Astrocyte of the spinal cord (primary cell): Measurements from ENCODE around the gene FNDC10.

Source experiments
- DNase-seq: peaks from one replicate; pipeline ENCODE4 v3.0.0; 2011; ENCODE audit warnings: low read depth, low spot score
- H3K4me3 ChIP-seq: 2 replicates; pipeline ENCODE4 v1.5.1; 2011; ENCODE audit warnings: low read depth, mild to moderate bottlenecking, low read length, moderate library complexity
- in situ Hi-C: cut with HindIII; loops from 2 replicates; pipeline ENCODE4 v1.10.0; 2017; ENCODE audit warnings: low sequenced_read_pairs
- TF ChIP-seq, protein P1 (sequence below): IDR thresholded peaks from 2 replicates; pipeline ENCODE4 v1.5.1; 2012; ENCODE audit warnings: low read depth, mild to moderate bottlenecking, low read length, inconsistent platforms

Gene FNDC10

DNA sequence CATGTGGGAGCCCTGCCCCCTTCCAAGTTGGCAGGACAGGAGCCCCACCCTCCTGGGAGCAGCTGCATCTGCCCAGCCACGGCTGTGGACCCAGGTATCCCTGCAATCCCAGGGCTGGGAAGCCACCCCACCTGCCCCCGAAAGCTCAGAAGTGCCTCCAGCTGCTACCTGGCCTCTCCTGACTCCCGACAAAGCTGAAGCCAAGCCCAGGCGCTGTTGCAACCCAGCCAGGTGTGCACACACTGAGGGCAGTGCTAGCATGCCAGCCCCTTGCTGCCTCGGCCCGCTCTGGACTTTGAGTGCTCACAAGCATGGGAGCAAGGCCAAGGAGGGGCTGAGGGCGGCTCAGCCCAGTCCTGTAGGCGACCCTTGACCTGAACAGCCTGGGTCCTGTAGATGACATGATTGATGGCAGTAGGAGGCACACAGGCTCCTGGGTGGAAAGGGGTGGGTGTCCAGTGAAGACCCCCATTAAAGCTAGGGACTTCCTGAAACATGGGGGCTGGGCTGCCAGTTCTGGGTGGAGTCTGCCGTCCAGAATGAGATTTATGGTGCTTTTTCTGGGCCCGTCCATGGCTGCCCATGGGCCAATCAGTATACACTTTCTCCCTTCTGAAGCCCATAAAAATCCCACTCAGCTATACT lies 22.4 kb downstream of the FNDC10 start:
- TF ChIP-seq, protein P1, sequence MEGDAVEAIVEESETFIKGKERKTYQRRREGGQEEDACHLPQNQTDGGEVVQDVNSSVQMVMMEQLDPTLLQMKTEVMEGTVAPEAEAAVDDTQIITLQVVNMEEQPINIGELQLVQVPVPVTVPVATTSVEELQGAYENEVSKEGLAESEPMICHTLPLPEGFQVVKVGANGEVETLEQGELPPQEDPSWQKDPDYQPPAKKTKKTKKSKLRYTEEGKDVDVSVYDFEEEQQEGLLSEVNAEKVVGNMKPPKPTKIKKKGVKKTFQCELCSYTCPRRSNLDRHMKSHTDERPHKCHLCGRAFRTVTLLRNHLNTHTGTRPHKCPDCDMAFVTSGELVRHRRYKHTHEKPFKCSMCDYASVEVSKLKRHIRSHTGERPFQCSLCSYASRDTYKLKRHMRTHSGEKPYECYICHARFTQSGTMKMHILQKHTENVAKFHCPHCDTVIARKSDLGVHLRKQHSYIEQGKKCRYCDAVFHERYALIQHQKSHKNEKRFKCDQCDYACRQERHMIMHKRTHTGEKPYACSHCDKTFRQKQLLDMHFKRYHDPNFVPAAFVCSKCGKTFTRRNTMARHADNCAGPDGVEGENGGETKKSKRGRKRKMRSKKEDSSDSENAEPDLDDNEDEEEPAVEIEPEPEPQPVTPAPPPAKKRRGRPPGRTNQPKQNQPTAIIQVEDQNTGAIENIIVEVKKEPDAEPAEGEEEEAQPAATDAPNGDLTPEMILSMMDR = no peak
- in situ Hi-C loops = no loop called here
- DNase-seq = no peak
- H3K4me3 ChIP-seq = no peak overlapping the region

DNA sequence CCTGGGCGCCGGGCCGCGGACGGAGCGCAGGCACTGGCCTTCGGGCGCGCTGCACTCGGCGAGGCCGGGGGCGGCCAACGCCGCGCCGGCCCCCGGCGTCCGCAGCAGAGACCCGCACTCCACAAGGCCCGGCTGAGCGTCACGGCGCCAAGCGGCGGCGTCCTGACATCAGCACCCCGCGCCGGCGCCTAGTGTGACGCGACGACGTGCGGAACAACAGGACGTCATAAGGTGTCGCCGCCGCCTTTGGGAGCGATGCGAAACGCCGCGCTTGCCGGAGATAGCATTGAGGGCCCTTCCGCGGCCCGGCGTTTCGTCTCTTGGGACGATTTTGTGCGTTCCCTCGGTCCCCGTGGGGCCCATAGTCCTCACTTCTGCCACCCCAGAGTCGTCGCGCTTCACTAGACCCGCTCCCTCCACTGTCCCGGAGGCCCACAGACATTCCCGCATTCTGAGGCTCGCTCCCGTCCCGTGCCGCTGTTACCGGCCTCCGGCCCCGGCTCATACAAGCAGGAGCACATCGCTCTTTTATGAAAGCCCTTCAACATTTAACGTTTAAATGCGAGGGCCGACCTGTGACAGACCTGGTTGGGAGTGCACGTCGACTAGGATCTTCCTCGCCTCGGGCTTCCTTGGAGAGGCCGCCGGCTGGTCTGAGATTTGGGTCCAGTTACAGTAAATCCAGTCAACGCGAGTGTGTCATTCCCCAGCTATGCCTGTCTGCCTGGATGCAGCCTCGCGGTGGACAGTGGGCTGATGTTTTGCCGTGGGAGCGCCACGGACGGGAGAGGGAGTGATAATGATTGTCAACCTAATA lies 25.0 kb downstream of the FNDC10 start, which contains the start of gene SSU72:
SSU72 (minus strand) TSS at position 143 of the 817 bp plus-strand sequence. CDS start 306 bp downstream, outside the sequence.
- TF ChIP-seq, protein P1 = no peak
- peak within 1 kb of the TSS; percentile 97 for H3K4me3 ChIP-seq
- peak; percentile 94 for DNase-seq
- in situ Hi-C loops = no loop called here

DNA sequence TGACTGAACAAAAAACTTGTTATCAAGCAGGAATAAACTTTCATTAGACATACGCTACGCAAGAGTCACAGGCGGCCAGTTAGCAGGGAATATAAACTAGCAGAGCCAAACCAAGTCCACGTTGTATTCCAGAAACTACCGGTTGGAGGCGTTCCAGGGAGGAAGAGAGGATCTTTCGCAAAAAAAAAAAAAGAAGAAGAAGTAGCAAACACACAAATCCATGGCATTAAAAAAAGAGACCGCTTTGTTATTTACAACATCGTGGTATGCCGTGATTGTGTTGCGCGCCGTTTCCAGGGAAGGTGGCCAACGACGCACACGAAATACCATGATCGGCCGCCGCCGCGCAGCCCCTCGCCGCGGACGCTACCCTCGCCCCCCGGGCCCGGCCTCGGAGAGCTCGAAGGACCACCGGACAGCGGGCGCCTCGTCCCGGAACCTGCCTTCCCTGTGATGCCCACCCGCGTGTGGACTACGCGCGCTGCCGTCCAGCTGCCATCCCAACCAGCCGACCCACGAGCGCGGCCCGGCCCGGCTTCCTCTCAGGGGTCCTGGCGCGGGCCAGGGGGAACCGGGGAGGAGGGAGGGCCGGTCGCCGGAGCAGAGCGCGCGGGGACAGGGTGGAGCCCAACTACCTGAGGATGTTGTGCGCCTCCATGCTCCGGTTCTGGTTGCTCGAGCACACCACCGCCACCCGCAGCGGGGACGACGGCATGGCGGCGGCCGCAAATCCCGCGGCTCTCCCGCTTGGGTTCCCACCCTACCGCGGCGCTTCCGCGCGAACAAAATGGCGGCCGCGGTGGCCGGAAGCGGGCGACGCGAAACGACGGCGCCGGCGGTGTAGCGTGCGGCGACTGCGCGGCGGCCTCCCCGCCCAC lies 25.9 kb downstream of the FNDC10 start:
- DNase-seq = peak; percentile 64
- TF ChIP-seq, protein P1 = peak; percentile 13

DNA sequence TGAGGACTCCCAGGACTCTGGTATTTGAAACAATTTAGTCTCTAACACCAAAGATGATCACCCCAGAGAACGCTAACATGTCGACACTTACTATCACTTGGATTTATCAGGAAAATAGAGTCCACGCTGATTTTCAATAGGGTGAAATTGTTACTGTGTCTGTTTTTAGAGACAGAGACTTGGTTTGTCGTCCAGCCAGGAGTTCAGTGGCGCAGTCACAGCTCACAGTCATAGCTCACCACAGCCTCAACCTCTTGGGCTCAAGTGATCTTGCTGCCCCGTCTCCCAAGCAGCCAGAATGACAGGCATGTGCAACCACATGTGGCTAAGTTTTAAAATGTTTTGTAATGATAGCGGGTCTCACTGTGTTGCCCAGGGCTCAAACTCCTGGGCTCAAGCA lies 30.6 kb downstream of the FNDC10 start:
- in situ Hi-C loops = no loop called here
- TF ChIP-seq, protein P1 = no peak
- DNase-seq = no peak
- H3K4me3 ChIP-seq = no peak overlapping the region

More for the DNA sequence above, 25.9 kb downstream of the FNDC10 start:
- peak overlapping the region; percentile 97 for H3K4me3 ChIP-seq
- in situ Hi-C loops = no loop called here

- in situ Hi-C loops = no loop called here
- H3K4me3 ChIP-seq = no peak overlapping the region
- no peak for DNase-seq
- TF ChIP-seq, protein P1 = no peak
These were observed 32.0 kb downstream of the FNDC10 start for GRCh38 chr1:1567891-1568291.
